Transverse colon (tissue), 4 donors: ENCODE measurements around the gene SHB.

Experiments
- CTCF ChIP-seq, 5 experiments: fragments of 200-600 bp in 3 of 5; fragments of 450-650 bp in 2 of 5; sonication (generic) in 3 of 5; IDR thresholded peaks; 1 replicate in 2 of 5; 2 replicates in 3 of 5; pipeline ENCODE4 v1.5.1; 2016 to 2017; ENCODE audit warnings: antibody characterized with exemption in 5 of 5, inconsistent platforms in 3 of 5, mild to moderate bottlenecking in 2 of 5, moderate library complexity in 1 of 5
- EP300 ChIP-seq: sonication (generic); formaldehyde crosslinking; IDR thresholded peaks from one replicate; pipeline ENCODE4 v1.6.1; 2017; ENCODE audit warnings: antibody characterized with exemption, low read depth
- POLR2A ChIP-seq: fragments of 450-650 bp; IDR thresholded peaks from one replicate; pipeline ENCODE4 v1.6.1; 2016; ENCODE audit warnings: antibody characterized with exemption, mild to moderate bottlenecking, moderate library complexity
- POLR2AphosphoS5 ChIP-seq, 3 donors: sonication (generic); formaldehyde crosslinking; IDR thresholded peaks; one replicate each; pipeline ENCODE4 v1.6.1; 2016; ENCODE audit warnings: antibody characterized with exemption in 3 of 3

- TF ChIP-seq POLR2AphosphoS5 (IDR thresholded peaks at IDR 0.05) (no peak), EP300 (no peak), CTCF (IDR thresholded peaks at IDR 0.05) (no peak), POLR2A (no peak)
These were observed 8.3 kb downstream of the SHB start for GRCh38 chr9:38060681-38061080.
